GM12892 (cell line): ENCODE measurements around the gene LETM1.

Experiments
- POLR2AphosphoS5 ChIP-seq: IDR thresholded peaks from 2 replicates; pipeline ENCODE4 v1.6.1; 2011; ENCODE audit warnings: low read depth, low read length, control low read depth
- TAF1 ChIP-seq: IDR thresholded peaks from 2 replicates; pipeline ENCODE4 v1.6.1; 2011; ENCODE audit warnings: low read depth, mild to moderate bottlenecking, control low read depth, low read length, borderline replicate concordance

- TF ChIP-seq POLR2AphosphoS5: no peak
- no peak for TF ChIP-seq TAF1
Measured at GRCh38 chr4:1810765-1811164, 45.2 kb downstream of the LETM1 start.
